ENCODE data around the gene TINCR. TPM values are rescaled to one million over a fixed set of nuclear protein-coding genes. Genes with fewer than 3 reads are reported as not detected.
A peak's percentile ranks its signal among the peaks of the same experiment; 100 is the strongest.

Gene TINCR
- total RNA-seq, 2 experiments from 2014 or later, result 0.38 to 0.50 TPM

- CTCF ChIA-PET, result no interaction called here
- no peak for ATAC-seq
- no peak overlapping the region for H3K4me3 Mint-ChIP-seq
- no peak for TF ChIP-seq CTCF (IDR thresholded peaks at IDR 0.05)
- intact Hi-C loops (cut with micrococcal nuclease), result no loop called here
- peaks cover 11% of the 10 kb centered on the region for H3K4me1 Mint-ChIP-seq (ENCODE audit: low read depth)
- H3K9me3 Mint-ChIP-seq, result no peaks in the 10 kb centered on the region
- no peak for DNase-seq
- no peak overlapping the region for H3K27ac Mint-ChIP-seq
- H3K36me3 Mint-ChIP-seq (ENCODE audit: low read depth), result peaks cover 68% of the 10 kb centered on the region
- no peaks in the 10 kb centered on the region for H3K27me3 Mint-ChIP-seq
- POLR2A ChIA-PET, result no interaction called here
These were observed 35.9 kb upstream of the TINCR start for GRCh38 chr19:5603626-5604025.

GRCh38 chr19:5600797-5601196 lies 33.0 kb upstream of the TINCR start:
- H3K4me3 Mint-ChIP-seq, result no peak overlapping the region
- no peak for ATAC-seq
- intact Hi-C loops (cut with micrococcal nuclease), result no loop called here
- no peak for DNase-seq
- no peaks in the 10 kb centered on the region for H3K9me3 Mint-ChIP-seq
- H3K36me3 Mint-ChIP-seq (ENCODE audit: low read depth), result peaks cover 59% of the 10 kb centered on the region
- H3K27me3 Mint-ChIP-seq, result no peaks in the 10 kb centered on the region
- TF ChIP-seq CTCF (IDR thresholded peaks at IDR 0.05), result no peak
- POLR2A ChIA-PET, result no interaction called here
- H3K27ac Mint-ChIP-seq, result no peak overlapping the region
- H3K4me1 Mint-ChIP-seq (ENCODE audit: low read depth), result peaks cover 2% of the 10 kb centered on the region
- CTCF ChIA-PET, result no interaction called here

- peaks cover 61% of the 10 kb centered on the region for H3K36me3 Mint-ChIP-seq (ENCODE audit: low read depth)
- POLR2A ChIA-PET, result interaction anchor here (1.2 to 1.7 kb wide), 2 partner anchors 10 to 26 kb away, joined by 4 to 5 read pairs; no protein-coding TSS in a partner anchor
These were observed 28.0 kb upstream of the TINCR start for GRCh38 chr19:5595745-5596144.

GRCh38 chr19:5595129-5595528 lies 27.4 kb upstream of the TINCR start:
- Mint-ChIP-seq H3K36me3 (ENCODE audit: low read depth) (peaks cover 62% of the 10 kb centered on the region), H3K27me3 (no peaks in the 10 kb centered on the region), H3K27ac (peak overlapping the region; percentile 2), H3K4me1 (ENCODE audit: low read depth) (peaks cover 2% of the 10 kb centered on the region), H3K9me3 (no peaks in the 10 kb centered on the region), H3K4me3 (no peak overlapping the region)
- intact Hi-C loops (cut with micrococcal nuclease), result no loop called here
- CTCF ChIA-PET, result interaction anchor here (0.7 kb wide), 1 partner anchor 25 kb away, joined by 3 read pairs; no protein-coding TSS in a partner anchor
- no peak for ATAC-seq
- POLR2A ChIA-PET, result interaction anchor here (1.2 to 1.7 kb wide), 2 partner anchors 9 to 26 kb away, joined by 4 to 5 read pairs; no protein-coding TSS in a partner anchor
- no peak for TF ChIP-seq CTCF (IDR thresholded peaks at IDR 0.05)
- DNase-seq, result no peak

More at GRCh38 chr19:5595745-5596144, 28.0 kb upstream of the TINCR start:
- no peak for DNase-seq
- no peaks in the 10 kb centered on the region for H3K27me3 Mint-ChIP-seq
- intact Hi-C loops (cut with micrococcal nuclease), result no loop called here
- peaks cover 2% of the 10 kb centered on the region for H3K4me1 Mint-ChIP-seq (ENCODE audit: low read depth)
- CTCF ChIA-PET, result interaction anchor here (1.0 kb wide), 1 partner anchor 35 kb away, joined by 4 read pairs; no protein-coding TSS in a partner anchor
- ATAC-seq, result no peak
- H3K27ac Mint-ChIP-seq, result no peak overlapping the region
- no peak for TF ChIP-seq CTCF (IDR thresholded peaks at IDR 0.05)
- H3K4me3 Mint-ChIP-seq, result no peak overlapping the region
- no peaks in the 10 kb centered on the region for H3K9me3 Mint-ChIP-seq

- peaks cover 60% of the 10 kb centered on the region for H3K36me3 Mint-ChIP-seq (ENCODE audit: low read depth)
- H3K9me3 Mint-ChIP-seq, result no peaks in the 10 kb centered on the region
- ATAC-seq (no peak), DNase-seq (no peak)
- no peaks in the 10 kb centered on the region for H3K27me3 Mint-ChIP-seq
- intact Hi-C loops (cut with micrococcal nuclease), result no loop called here
- no peak overlapping the region for H3K27ac Mint-ChIP-seq
- peaks cover 2% of the 10 kb centered on the region for H3K4me1 Mint-ChIP-seq (ENCODE audit: low read depth)
- no peak overlapping the region for H3K4me3 Mint-ChIP-seq
- ChIA-PET POLR2A (interaction anchor here (1.2 to 1.6 kb wide), 2 partner anchors 11 to 27 kb away, joined by 4 read pairs; no protein-coding TSS in a partner anchor), CTCF (interaction anchor here (0.7 kb wide), 1 partner anchor 25 kb away, joined by 3 read pairs; no protein-coding TSS in a partner anchor)
- no peak for TF ChIP-seq CTCF (IDR thresholded peaks at IDR 0.05)
These were observed 26.8 kb upstream of the TINCR start for GRCh38 chr19:5594521-5594950.

Data from activated CD8-positive, alpha-beta T cell treated with anti-CD3 and anti-CD28 coated beads for 36 hours (primary cell).